ENCODE measurements around the gene SDK2.

SDK2 gene

GRCh38 chr17:73559532-73559931 is 84.7 kb downstream of the SDK2 start:
- no peaks in the 10 kb centered on the region for H3K36me3 ChIP-seq (ENCODE audit: control insufficient read depth, insufficient read depth, low read length)
- no peak for DNase-seq (ENCODE audit: low read depth, low spot score)
- no peaks in the 10 kb centered on the region for H3K9me3 ChIP-seq (ENCODE audit: control insufficient read depth, insufficient read depth, low read length)
- H3K27me3 ChIP-seq (ENCODE audit: control insufficient read depth, insufficient read depth, low read length): no peaks in the 10 kb centered on the region
- H3K27ac ChIP-seq (ENCODE audit: low read length): no peak overlapping the region
- no peaks in the 10 kb centered on the region for H3K4me1 ChIP-seq (ENCODE audit: control insufficient read depth, insufficient read depth, low read length)
- no CpG with 5 or more reads among the region's 6 CpGs for WGBS (ENCODE audit: insufficient coverage, insufficient read length)
- H3K4me3 ChIP-seq (ENCODE audit: low read length): no peak overlapping the region

DNA sequence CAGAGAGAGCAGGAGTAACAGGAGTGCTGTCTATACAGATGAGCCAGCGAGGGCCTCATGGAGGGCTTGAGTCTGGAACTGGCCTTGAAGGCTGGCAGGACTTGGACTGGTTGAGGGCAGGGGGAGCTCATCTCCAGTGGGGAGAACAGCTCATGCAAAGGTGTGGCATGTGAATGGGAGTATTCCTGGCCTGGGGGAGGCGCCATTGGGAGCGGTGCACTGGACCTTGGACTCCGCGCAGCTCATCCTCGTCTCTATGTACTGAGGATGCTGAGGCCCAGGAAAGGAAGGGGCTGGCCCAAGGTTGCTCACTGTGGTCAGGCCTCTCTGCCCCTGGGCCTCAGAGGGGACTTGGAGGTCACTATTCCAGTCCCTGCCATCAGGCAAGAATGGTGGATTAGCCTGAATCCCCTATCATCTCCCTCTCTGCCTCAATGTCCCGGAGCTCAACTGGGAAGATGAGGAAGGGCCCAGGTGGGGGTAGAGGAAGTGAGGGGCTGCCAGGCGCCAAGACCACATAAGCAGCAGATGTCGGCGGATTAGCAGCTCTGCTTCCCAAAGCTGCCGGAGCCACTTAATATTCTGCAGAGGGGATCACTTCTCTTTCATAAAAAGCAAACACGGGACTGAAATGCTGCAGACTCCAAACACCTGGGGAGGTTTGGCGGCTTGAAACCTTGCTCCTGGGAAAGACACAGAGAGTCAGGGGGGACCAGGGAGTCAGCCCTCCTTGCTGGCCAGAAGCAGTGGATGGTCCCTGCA is 88.9 kb downstream of the SDK2 start:
- WGBS (ENCODE audit: insufficient coverage, insufficient read length): no CpG with 5 or more reads among the region's 13 CpGs
- H3K4me1 ChIP-seq (ENCODE audit: control insufficient read depth, insufficient read depth, low read length): no peaks in the 10 kb centered on the region
- H3K9me3 ChIP-seq (ENCODE audit: control insufficient read depth, insufficient read depth, low read length): no peaks in the 10 kb centered on the region
- no peaks in the 10 kb centered on the region; the same call in 1 of the 2 replicates for H3K36me3 ChIP-seq (ENCODE audit: control insufficient read depth, insufficient read depth, low read length)
- no peak overlapping the region for H3K27ac ChIP-seq (ENCODE audit: low read length)
- no peaks in the 10 kb centered on the region for H3K27me3 ChIP-seq (ENCODE audit: control insufficient read depth, insufficient read depth, low read length)
- H3K4me3 ChIP-seq (ENCODE audit: low read length): no peak overlapping the region
- DNase-seq (ENCODE audit: low read depth, low spot score): no peak

GRCh38 chr17:73554498-73554897 is 89.7 kb downstream of the SDK2 start:
- Histone ChIP-seq H3K27ac (ENCODE audit: low read length) (no peak overlapping the region), H3K36me3 (ENCODE audit: control insufficient read depth, insufficient read depth, low read length) (no peaks in the 10 kb centered on the region; the same call in 1 of the 2 replicates), H3K9me3 (ENCODE audit: control insufficient read depth, insufficient read depth, low read length) (no peaks in the 10 kb centered on the region), H3K27me3 (ENCODE audit: control insufficient read depth, insufficient read depth, low read length) (no peaks in the 10 kb centered on the region), H3K4me1 (ENCODE audit: control insufficient read depth, insufficient read depth, low read length) (no peaks in the 10 kb centered on the region), H3K4me3 (ENCODE audit: low read length) (no peak overlapping the region)
- DNase-seq (ENCODE audit: low read depth, low spot score): no peak

DNA sequence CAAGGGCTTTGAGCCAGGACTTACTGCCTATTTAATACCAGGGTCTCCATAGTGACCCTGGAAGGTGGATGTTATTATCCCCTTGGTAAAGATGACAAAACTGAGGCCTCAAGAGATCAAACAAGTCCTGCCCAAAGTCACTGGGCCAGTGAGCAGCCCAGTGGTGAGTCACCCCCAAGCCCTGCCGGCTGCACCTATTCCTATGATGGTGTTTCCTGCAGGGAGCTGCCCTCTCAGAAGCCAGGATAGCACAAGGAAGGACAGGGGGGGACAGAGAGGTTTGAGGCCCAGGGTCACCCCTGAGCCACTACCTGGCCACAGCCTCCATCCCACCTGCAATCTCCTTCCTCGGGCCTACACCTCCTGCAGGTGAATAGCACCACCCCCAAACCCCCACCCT is 90.9 kb downstream of the SDK2 start:
- no peaks in the 10 kb centered on the region for H3K4me1 ChIP-seq (ENCODE audit: control insufficient read depth, insufficient read depth, low read length)
- DNase-seq (ENCODE audit: low read depth, low spot score): no peak
- WGBS (ENCODE audit: insufficient coverage, insufficient read length): no CpG with 5 or more reads among the region's 2 CpGs
- H3K4me3 ChIP-seq (ENCODE audit: low read length): no peak overlapping the region
- H3K27me3 ChIP-seq (ENCODE audit: control insufficient read depth, insufficient read depth, low read length): no peaks in the 10 kb centered on the region
- H3K9me3 ChIP-seq (ENCODE audit: control insufficient read depth, insufficient read depth, low read length): no peaks in the 10 kb centered on the region
- H3K27ac ChIP-seq (ENCODE audit: low read length): no peak overlapping the region
- no peaks in the 10 kb centered on the region; the same call in 1 of the 2 replicates for H3K36me3 ChIP-seq (ENCODE audit: control insufficient read depth, insufficient read depth, low read length)

DNA sequence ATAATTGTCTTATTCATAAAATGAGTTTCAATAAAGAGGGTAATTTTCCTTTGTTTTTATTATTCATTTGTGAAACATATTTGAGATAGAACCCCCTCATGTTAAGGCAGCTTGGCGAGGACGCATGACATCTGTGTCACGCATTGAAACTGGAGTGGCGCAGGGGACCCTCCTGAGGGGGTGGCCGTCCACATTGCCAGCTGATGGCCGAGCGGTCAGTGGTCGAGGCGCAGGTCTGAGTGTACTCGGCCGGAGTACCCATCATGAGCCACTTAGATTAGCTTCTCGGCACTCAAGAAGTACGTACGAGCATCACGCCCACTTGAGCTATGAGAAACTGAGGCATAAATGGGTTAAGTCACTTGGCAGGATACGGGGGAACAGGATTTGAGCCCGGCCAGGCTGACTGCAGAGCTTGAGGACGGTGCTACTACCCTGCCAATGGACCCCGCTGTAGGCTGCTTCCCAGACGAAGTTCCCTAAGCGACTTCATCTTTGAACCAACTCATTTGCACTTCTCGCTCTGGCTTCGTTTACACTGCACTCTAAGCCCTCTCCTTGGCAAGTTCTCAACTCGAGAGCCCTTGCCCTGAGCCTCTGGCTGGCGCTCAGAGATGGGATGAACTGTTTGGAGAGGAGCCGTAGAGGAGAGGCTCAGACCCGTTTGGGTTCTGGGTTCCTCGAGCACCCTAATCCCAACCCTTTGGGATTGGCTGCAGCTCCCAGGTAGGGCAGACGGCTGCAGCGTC is 91.8 kb downstream of the SDK2 start:
- no peaks in the 10 kb centered on the region for H3K9me3 ChIP-seq (ENCODE audit: control insufficient read depth, insufficient read depth, low read length)
- no peaks in the 10 kb centered on the region for H3K4me1 ChIP-seq (ENCODE audit: control insufficient read depth, insufficient read depth, low read length)
- no peak overlapping the region for H3K4me3 ChIP-seq (ENCODE audit: low read length)
- WGBS (ENCODE audit: insufficient coverage, insufficient read length): no CpG with 5 or more reads among the region's 30 CpGs
- no peak overlapping the region for H3K27ac ChIP-seq (ENCODE audit: low read length)
- no peak for DNase-seq (ENCODE audit: low read depth, low spot score)
- no peaks in the 10 kb centered on the region; the same call in 1 of the 2 replicates for H3K36me3 ChIP-seq (ENCODE audit: control insufficient read depth, insufficient read depth, low read length)
- no peaks in the 10 kb centered on the region for H3K27me3 ChIP-seq (ENCODE audit: control insufficient read depth, insufficient read depth, low read length)

GRCh38 chr17:73551759-73552158 is 92.5 kb downstream of the SDK2 start:
- H3K4me3 ChIP-seq (ENCODE audit: low read length): no peak overlapping the region
- no peak overlapping the region for H3K27ac ChIP-seq (ENCODE audit: low read length)
- no peaks in the 10 kb centered on the region; the same call in 1 of the 2 replicates for H3K36me3 ChIP-seq (ENCODE audit: control insufficient read depth, insufficient read depth, low read length)
- no peaks in the 10 kb centered on the region for H3K27me3 ChIP-seq (ENCODE audit: control insufficient read depth, insufficient read depth, low read length)
- peaks cover 2% of the 10 kb centered on the region; the same call in 1 of the 2 replicates for H3K4me1 ChIP-seq (ENCODE audit: control insufficient read depth, insufficient read depth, low read length)
- DNase-seq (ENCODE audit: low read depth, low spot score): no peak
- no CpG with 5 or more reads among the region's 5 CpGs for WGBS (ENCODE audit: insufficient coverage, insufficient read length)
- H3K9me3 ChIP-seq (ENCODE audit: control insufficient read depth, insufficient read depth, low read length): no peaks in the 10 kb centered on the region

GRCh38 chr17:73551144-73551543 is 93.1 kb downstream of the SDK2 start:
- Histone ChIP-seq H3K36me3 (ENCODE audit: control insufficient read depth, insufficient read depth, low read length) (no peaks in the 10 kb centered on the region; the same call in 1 of the 2 replicates), H3K27ac (ENCODE audit: low read length) (no peak overlapping the region), H3K4me1 (ENCODE audit: control insufficient read depth, insufficient read depth, low read length) (peaks cover 2% of the 10 kb centered on the region; the same call in 1 of the 2 replicates), H3K4me3 (ENCODE audit: low read length) (no peak overlapping the region), H3K9me3 (ENCODE audit: control insufficient read depth, insufficient read depth, low read length) (no peaks in the 10 kb centered on the region), H3K27me3 (ENCODE audit: control insufficient read depth, insufficient read depth, low read length) (no peaks in the 10 kb centered on the region)
- WGBS (ENCODE audit: insufficient coverage, insufficient read length): no CpG with 5 or more reads among the region's 20 CpGs
- no peak for DNase-seq (ENCODE audit: low read depth, low spot score)

DNA sequence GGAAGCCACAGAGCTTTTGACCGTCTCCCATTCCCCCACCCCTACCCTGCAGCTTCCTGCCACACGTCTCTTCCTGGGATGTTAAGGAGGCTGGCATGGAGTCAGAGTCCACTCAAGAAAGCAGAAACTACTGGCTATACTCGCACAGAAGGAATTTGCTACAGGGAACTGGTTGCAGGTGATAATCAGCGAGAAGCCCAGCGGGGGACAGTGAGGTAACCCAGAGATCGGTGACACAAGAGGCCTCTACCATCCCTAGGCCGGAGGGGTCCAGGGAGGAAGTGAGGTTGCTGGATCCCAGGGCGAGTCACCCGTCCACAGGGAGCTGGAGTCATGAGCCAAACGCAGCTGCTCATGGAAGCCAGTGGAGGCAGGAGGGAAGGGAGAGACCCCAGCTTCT is 93.7 kb downstream of the SDK2 start:
- no peaks in the 10 kb centered on the region for H3K27me3 ChIP-seq (ENCODE audit: control insufficient read depth, insufficient read depth, low read length)
- no peaks in the 10 kb centered on the region; the same call in 1 of the 2 replicates for H3K36me3 ChIP-seq (ENCODE audit: control insufficient read depth, insufficient read depth, low read length)
- no peak overlapping the region for H3K4me3 ChIP-seq (ENCODE audit: low read length)
- no peak for DNase-seq (ENCODE audit: low read depth, low spot score)
- no CpG with 5 or more reads among the region's 10 CpGs for WGBS (ENCODE audit: insufficient coverage, insufficient read length)
- no peaks in the 10 kb centered on the region for H3K9me3 ChIP-seq (ENCODE audit: control insufficient read depth, insufficient read depth, low read length)
- H3K4me1 ChIP-seq (ENCODE audit: control insufficient read depth, insufficient read depth, low read length): peaks cover 2% of the 10 kb centered on the region; the same call in 1 of the 2 replicates
- no peak overlapping the region for H3K27ac ChIP-seq (ENCODE audit: low read length)

- no peak for DNase-seq (ENCODE audit: low read depth, low spot score)
- H3K36me3 ChIP-seq (ENCODE audit: control insufficient read depth, insufficient read depth, low read length): no peaks in the 10 kb centered on the region; the same call in 1 of the 2 replicates
Observed at GRCh38 chr17:73549841-73550430, 94.3 kb downstream of the SDK2 start.

DNA sequence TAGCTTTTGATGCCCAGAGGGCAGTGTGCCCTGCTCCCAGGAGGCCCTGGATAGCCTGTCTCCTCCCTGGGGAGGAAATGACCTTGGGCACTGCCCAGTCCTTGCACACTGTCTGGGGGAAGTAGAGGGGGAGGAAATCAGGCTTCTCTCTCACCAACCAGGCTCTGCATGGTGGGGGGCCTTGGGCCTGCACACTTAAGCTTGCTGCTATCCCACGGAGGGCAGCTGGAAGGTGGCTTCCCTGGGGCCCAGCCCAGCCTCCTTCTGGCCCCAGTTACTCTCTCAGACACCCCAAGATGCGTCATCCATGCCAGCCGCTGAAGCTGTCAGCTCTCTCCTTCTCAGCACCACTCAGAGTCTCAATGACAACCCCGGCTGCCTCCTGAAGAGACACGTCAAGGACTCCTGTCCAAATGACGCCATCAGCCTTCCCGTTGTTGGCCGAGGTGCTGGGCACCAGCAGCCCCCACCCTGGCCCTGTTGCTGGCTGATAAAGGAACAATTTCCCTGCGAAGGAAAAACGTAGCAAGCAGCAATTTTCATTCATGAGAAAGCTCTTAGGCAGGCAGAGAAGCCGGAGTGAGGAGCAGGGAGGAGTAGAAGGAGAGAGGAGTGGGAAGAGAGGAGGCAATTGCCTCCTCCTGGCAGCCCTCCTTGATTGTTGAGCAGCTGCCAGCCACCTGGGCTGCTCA is 95.5 kb downstream of the SDK2 start:
- Histone ChIP-seq H3K9me3 (ENCODE audit: control insufficient read depth, insufficient read depth, low read length) (no peaks in the 10 kb centered on the region), H3K36me3 (ENCODE audit: control insufficient read depth, insufficient read depth, low read length) (no peaks in the 10 kb centered on the region; the same call in 1 of the 2 replicates), H3K4me3 (ENCODE audit: low read length) (no peak overlapping the region), H3K27me3 (ENCODE audit: control insufficient read depth, insufficient read depth, low read length) (no peaks in the 10 kb centered on the region), H3K27ac (ENCODE audit: low read length) (no peak overlapping the region), H3K4me1 (ENCODE audit: control insufficient read depth, insufficient read depth, low read length) (peaks cover 2% of the 10 kb centered on the region; the same call in 1 of the 2 replicates)
- DNase-seq (ENCODE audit: low read depth, low spot score): no peak
- no CpG with 5 or more reads among the region's 11 CpGs for WGBS (ENCODE audit: insufficient coverage, insufficient read length)

More at GRCh38 chr17:73549841-73550430, 94.3 kb downstream of the SDK2 start:
- Histone ChIP-seq H3K4me1 (ENCODE audit: control insufficient read depth, insufficient read depth, low read length) (peaks cover 2% of the 10 kb centered on the region; the same call in 1 of the 2 replicates), H3K4me3 (ENCODE audit: low read length) (no peak overlapping the region), H3K27ac (ENCODE audit: low read length) (no peak overlapping the region), H3K9me3 (ENCODE audit: control insufficient read depth, insufficient read depth, low read length) (no peaks in the 10 kb centered on the region), H3K27me3 (ENCODE audit: control insufficient read depth, insufficient read depth, low read length) (no peaks in the 10 kb centered on the region)
- no CpG with 5 or more reads among the region's 12 CpGs for WGBS (ENCODE audit: insufficient coverage, insufficient read length)
